A549 treated with AZD2906 at 1 μM for 4 hours (cell line): ENCODE data around the gene HSD17B13. TPM values are rescaled to one million over a fixed set of nuclear protein-coding genes. Genes with fewer than 3 reads are reported as not detected.

ENCODE experiments used
- total RNA-seq: library from RNA; stranded (reverse); fragments of 200-300 nt; extraction: Qiagen RNA extraction; gene quantifications from 5 replicates; pipeline ENCODE4 v1.2.3, GENCODE V29; 2022

Gene HSD17B13
- 0.02 to 0.04 TPM (median 0.03 TPM) in 5 replicates for total RNA-seq

DNA sequence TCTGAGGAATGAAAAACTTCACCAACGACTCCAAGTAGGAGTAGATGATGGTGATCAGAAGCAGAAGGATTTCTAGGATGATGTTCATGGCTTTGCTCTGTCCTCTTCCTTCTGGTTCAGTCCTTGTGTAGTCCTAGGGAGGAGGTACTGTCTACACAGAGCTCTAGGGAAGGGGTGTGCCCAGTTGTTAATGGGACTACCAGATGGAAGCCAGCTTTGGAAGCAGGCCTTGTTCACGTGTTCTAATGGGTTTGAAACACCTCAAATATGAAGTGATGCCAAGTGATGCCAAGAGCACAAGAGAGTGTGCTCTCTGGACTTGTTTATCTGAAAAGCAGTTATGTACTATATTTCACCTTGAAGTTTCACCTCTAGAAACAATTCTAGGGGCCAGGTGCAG lies at the start of gene HSD17B13:
Gene HSD17B13 (minus strand): TSS at position 129 of the 400 bp plus-strand sequence. CDS start 41 bp downstream, at position 88.

Other genes with a start within 250 kb of the HSD17B13 start
- 4.1 to 5.5 TPM (median 4.4 TPM) in 5 replicates for gene KLHL8, start 102.3 kb downstream of the HSD17B13 start, total RNA-seq
- 42.8 to 54.7 TPM (median 52.1 TPM) in 5 replicates for gene HSD17B11, start 68.3 kb upstream of the HSD17B13 start, total RNA-seq
- gene NUDT9, start 99.7 kb upstream of the HSD17B13 start, total RNA-seq = 23.7 to 30.6 TPM (median 25.0 TPM) in 5 replicates
- not detected in 5 replicates for gene SPARCL1, start 206.5 kb upstream of the HSD17B13 start, total RNA-seq